GM12878 (cell line): ENCODE results near the gene MEP1A. TPM values are rescaled to one million over a fixed set of nuclear protein-coding genes. Genes with fewer than 3 reads are reported as not detected.

Experiments used
- ATAC-seq: fragments of 200-7000 bp; cut with Tn5 transposase; 3 replicates; pipeline ENCODE4 v1.9.1; 2020; ENCODE audit warnings: mild to moderate bottlenecking, moderate library complexity
- BruUV-seq: library from RNA; stranded (reverse); fragments of 400-500 nt; replicated peaks from 2 replicates; lab custom pipeline; 2021; lab: Mats Ljungman, UMichigan
- CTCF ChIA-PET: fragments of 300-600 bp; sonication (Branson Sonifier 250); formaldehyde crosslinking; extraction: SDS; loops from one replicate; lab custom pipeline; 2021; ENCODE audit warnings: inconsistent platforms; lab: Yijun Ruan, JAX
- POLR2A ChIA-PET: fragments of 350-600 bp; formaldehyde crosslinking; extraction: SDS; loops from one replicate; lab custom pipeline; 2021; ENCODE audit warnings: inconsistent platforms; lab: Charles Lee
- RAD21 ChIA-PET: fragments of 300-600 bp; sonication (Branson Sonifier 250); formaldehyde crosslinking; loops from one replicate; lab custom pipeline; 2023; ENCODE audit warnings: antibody characterized with exemption; ENCODE audit not compliant: unreplicated experiment; lab: Charles Lee
- SMC1A ChIA-PET: fragments of 300-600 bp; sonication (Branson Sonifier 250); formaldehyde crosslinking; loops from one replicate; lab custom pipeline; 2023; ENCODE audit not compliant: unreplicated experiment, uncharacterized antibody; lab: Charles Lee
- DNase-seq: peaks from one replicate; pipeline ENCODE4 v3.0.0-alpha.2; 2011; ENCODE audit warnings: low read depth, low spot score
- FAIRE-seq: peaks from 3 replicates; lab custom pipeline; 2011; peaks lifted over from hg19 to GRCh38; lab: Jason Lieb, UNC
- H2AFZ ChIP-seq: 2 replicates; pipeline ENCODE4 v1.6.0; 2011; ENCODE audit warnings: low read depth, low read length, control low read depth; ENCODE audit not compliant: control insufficient read depth
- H3K27ac ChIP-seq: 2 replicates; pipeline ENCODE4 v1.5.1; 2011; ENCODE audit warnings: control low read depth; ENCODE audit not compliant: control insufficient read depth, insufficient read depth
- H3K27me3 ChIP-seq, 2 experiments: replicated peaks in 1 of 2; 2 replicates each; pipeline versions ENCODE4 v1.6.0 to v1.6.1; 2011; ENCODE audit warnings: low read length in 1 of 2; ENCODE audit not compliant: control insufficient read depth in 2 of 2, insufficient read depth in 2 of 2
- H3K36me3 ChIP-seq, 2 experiments: 2 replicates each; pipeline ENCODE4 v1.5.1; 2011; ENCODE audit warnings: low read length in 1 of 2; ENCODE audit not compliant: control insufficient read depth in 2 of 2, insufficient read depth in 2 of 2
- H3K4me1 ChIP-seq: 2 replicates; pipeline ENCODE4 v1.6.1; 2011; ENCODE audit warnings: mild to moderate bottlenecking, low read length, moderate library complexity, mixed read lengths; ENCODE audit not compliant: control insufficient read depth, insufficient read depth
- H3K4me2 ChIP-seq: 2 replicates; pipeline ENCODE4 v1.6.0; 2011; ENCODE audit warnings: control low read depth; ENCODE audit not compliant: control insufficient read depth, insufficient read depth
- H3K4me3 ChIP-seq: fragments of 200-600 bp; sonication (generic); 2 replicates; pipeline ENCODE4 v1.5.1; 2016
- H3K79me2 ChIP-seq: 2 replicates; pipeline ENCODE4 v1.6.0; 2011; ENCODE audit warnings: low read length; ENCODE audit not compliant: control insufficient read depth, insufficient read depth
- H3K9ac ChIP-seq: 2 replicates; pipeline ENCODE4 v1.8.0; 2011; ENCODE audit warnings: low read length, control low read depth, mixed read lengths; ENCODE audit not compliant: control insufficient read depth, insufficient read depth
- H3K9me3 ChIP-seq: replicated peaks from 3 replicates; pipeline ENCODE4 v1.5.1; 2011; ENCODE audit warnings: mild to moderate bottlenecking, low read length; ENCODE audit not compliant: control insufficient read depth, insufficient read depth
- H4K20me1 ChIP-seq: 2 replicates; pipeline ENCODE4 v1.6.0; 2011; ENCODE audit not compliant: control insufficient read depth, insufficient read depth
- ATF7 ChIP-seq: fragments of 450-650 bp; IDR thresholded peaks from 2 replicates; pipeline ENCODE4 v1.6.1; 2016; ENCODE audit warnings: low read depth, mild to moderate bottlenecking
- CBFB ChIP-seq: IDR thresholded peaks from 2 replicates; pipeline ENCODE4 v1.6.1; 2016; ENCODE audit warnings: antibody characterized with exemption, low read depth
- CUX1 ChIP-seq: IDR thresholded peaks from 2 replicates; pipeline ENCODE4 v1.6.1; 2012; ENCODE audit warnings: improper control_type of control experiment, low read depth, low read length; ENCODE audit not compliant: insufficient replicate concordance
- ETV6 ChIP-seq, 2 experiments: fragments of 450-650 bp in 1 of 2; IDR thresholded peaks in 1 of 2; conservative IDR thresholded peaks in 1 of 2; 2 replicates each; pipeline ENCODE4 v1.6.1; 2014; ENCODE audit warnings: antibody characterized with exemption in 1 of 2, borderline replicate concordance in 1 of 2, low read depth in 1 of 2, mild to moderate bottlenecking in 1 of 2, moderate library complexity in 1 of 2
- IKZF1 ChIP-seq: fragments of 450-650 bp; conservative IDR thresholded peaks from 2 replicates; pipeline ENCODE4 v1.6.1; 2017; ENCODE audit warnings: antibody characterized with exemption, mild to moderate bottlenecking
- NKRF ChIP-seq: fragments of 450-650 bp; conservative IDR thresholded peaks from 2 replicates; pipeline ENCODE4 v1.6.1; 2017; ENCODE audit warnings: mild to moderate bottlenecking, moderate library complexity
- NR2C1 ChIP-seq: fragments of 450-650 bp; IDR thresholded peaks from 2 replicates; pipeline ENCODE4 v1.6.1; 2017; ENCODE audit warnings: antibody characterized with exemption, mild to moderate bottlenecking, moderate library complexity
- RAD21 ChIP-seq: IDR thresholded peaks from 2 replicates; pipeline ENCODE4 v1.6.1; 2011; ENCODE audit warnings: mild to moderate bottlenecking, low read depth, low read length, moderate library complexity; ENCODE audit not compliant: insufficient read depth
- RB1 ChIP-seq: fragments of 450-650 bp; formaldehyde crosslinking; IDR thresholded peaks from 2 replicates; pipeline ENCODE4 v1.6.1; 2017; ENCODE audit warnings: mild to moderate bottlenecking, borderline replicate concordance
- RUNX3 ChIP-seq: IDR thresholded peaks from 2 replicates; pipeline ENCODE4 v1.6.1; 2012; ENCODE audit warnings: low read length, inconsistent platforms
- SMAD5 ChIP-seq: IDR thresholded peaks from 2 replicates; pipeline ENCODE4 v1.6.1; 2016; ENCODE audit warnings: antibody characterized with exemption, low read depth
- STAT1 ChIP-seq: fragments of 450-650 bp; conservative IDR thresholded peaks from 2 replicates; pipeline ENCODE4 v1.6.1; 2014; ENCODE audit warnings: antibody characterized with exemption, mild to moderate bottlenecking
- WGBS: methylation state at CpG from one replicate; pipeline ENCODE4 v1.1.6; 2016; ENCODE audit warnings: low lambda C conversion rate; ENCODE audit not compliant: insufficient replicate concordance, insufficient coverage; ENCODE audit errors: missing lambda C conversion rate; 5-methylcytosine and 5-hydroxymethylcytosine counted together
- in situ Hi-C: fragments of 300-500 bp; cut with MboI; formaldehyde crosslinking; loops from 9 replicates; pipeline ENCODE4 v1.14.3; 2018; ENCODE audit warnings: mixed read lengths
- intact Hi-C: fragments of 100-400 bp; cut with micrococcal nuclease; formaldehyde crosslinking; loops from one replicate; pipeline ENCODE4 v1.14.2; 2022; ENCODE audit not compliant: unreplicated experiment
- polyA plus RNA-seq, 11 experiments: library from polyadenylated mRNA; depleted of rRNA in 4 of 11; unstranded in 6 of 11; stranded (reverse) in 5 of 11; fragments of >200 nt; fragmentation: Nextera tagmentation in 4 of 11; fragmentation: Illumina TruSeq in 1 of 11; extraction: Ambion mirVana in 4 of 11; extraction: Trizol in 1 of 11; gene quantifications; 1 replicate in 1 of 11; 2 replicates in 10 of 11; pipeline versions ENCODE4 v1.2.1 to v1.2.3, GENCODE V29; 2011 to 2016; ENCODE audit warnings: inconsistent platforms in 2 of 11, missing spikeins in 2 of 11, low read depth in 1 of 11
- total RNA-seq, 4 experiments: library from RNA; depleted of rRNA in 3 of 4; stranded (reverse); fragments of >200 nt in 3 of 4; fragmentation: Illumina TruSeq in 1 of 4; extraction: Trizol in 1 of 4; gene quantifications; 2 replicates each; pipeline versions ENCODE4 v1.2.1 to v1.2.3, GENCODE V29; 2013 to 2021
- TF ChIP-seq, protein P1 (sequence below): IDR thresholded peaks from 2 replicates; pipeline ENCODE4 v1.6.1; 2011; ENCODE audit warnings: low read depth, mild to moderate bottlenecking, low read length, moderate library complexity, borderline replicate concordance; ENCODE audit errors: extremely low read depth
- TF ChIP-seq, protein P2 (sequence below): fragments of 450-650 bp; IDR thresholded peaks from 2 replicates; pipeline ENCODE4 v1.6.1; 2014; ENCODE audit warnings: mild to moderate bottlenecking

The MEP1A gene
- total and polyA plus RNA-seq, 10 of the 15 experiments (the other 5 are each of a cell fraction or from before 2014, with no cell fraction given), result not detected

DNA sequence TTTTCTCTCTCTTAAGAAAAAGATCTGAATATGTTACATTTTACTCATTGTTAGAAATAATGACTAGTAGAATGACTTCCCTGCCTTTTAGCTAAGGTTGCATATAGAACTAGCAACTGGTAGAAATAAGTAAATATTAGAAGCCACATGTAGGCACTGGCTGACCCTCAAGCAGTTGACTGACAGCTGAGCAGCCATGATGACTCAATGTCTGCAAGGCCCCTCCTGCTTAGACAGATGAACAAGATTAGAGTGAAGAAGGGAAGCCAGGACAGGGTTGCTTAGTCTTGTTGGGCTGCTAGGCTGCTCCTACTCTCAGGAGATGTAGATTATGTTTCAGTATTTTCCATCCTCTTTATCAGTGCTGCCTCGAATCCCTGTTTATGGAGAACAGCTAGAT is 6.5 kb downstream of the MEP1A start:
- Histone ChIP-seq H3K9me3 (no peaks in the 10 kb centered on the region), H3K9ac (no peak overlapping the region), H3K79me2 (no peaks in the 10 kb centered on the region), H2AFZ (no peak overlapping the region), H3K36me3 (no peaks in the 10 kb centered on the region), H3K4me2 (no peak overlapping the region), H3K4me1 (no peaks in the 10 kb centered on the region), H3K27me3 (no peaks in the 10 kb centered on the region), H4K20me1 (no peaks in the 10 kb centered on the region), H3K4me3 (no peak overlapping the region), H3K27ac (no peak overlapping the region)
- DNase-seq, result no peak
- intact Hi-C loops, result no loop called here
- no TSS peak for BruUV-seq
- TF ChIP-seq, protein P1, sequence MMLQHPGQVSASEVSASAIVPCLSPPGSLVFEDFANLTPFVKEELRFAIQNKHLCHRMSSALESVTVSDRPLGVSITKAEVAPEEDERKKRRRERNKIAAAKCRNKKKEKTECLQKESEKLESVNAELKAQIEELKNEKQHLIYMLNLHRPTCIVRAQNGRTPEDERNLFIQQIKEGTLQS, result no peak
- TF ChIP-seq RB1, result no peak
- TF ChIP-seq, protein P2, sequence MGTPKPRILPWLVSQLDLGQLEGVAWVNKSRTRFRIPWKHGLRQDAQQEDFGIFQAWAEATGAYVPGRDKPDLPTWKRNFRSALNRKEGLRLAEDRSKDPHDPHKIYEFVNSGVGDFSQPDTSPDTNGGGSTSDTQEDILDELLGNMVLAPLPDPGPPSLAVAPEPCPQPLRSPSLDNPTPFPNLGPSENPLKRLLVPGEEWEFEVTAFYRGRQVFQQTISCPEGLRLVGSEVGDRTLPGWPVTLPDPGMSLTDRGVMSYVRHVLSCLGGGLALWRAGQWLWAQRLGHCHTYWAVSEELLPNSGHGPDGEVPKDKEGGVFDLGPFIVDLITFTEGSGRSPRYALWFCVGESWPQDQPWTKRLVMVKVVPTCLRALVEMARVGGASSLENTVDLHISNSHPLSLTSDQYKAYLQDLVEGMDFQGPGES, result no peak
- no peak for TF ChIP-seq ETV6 (conservative IDR thresholded peaks at IDR 0.05 in 1 of 2, IDR thresholded peaks at IDR 0.05 in 1 of 2; ENCODE audit: borderline replicate concordance in 1 of 2, low read depth in 1 of 2)
- TF ChIP-seq RUNX3, result no peak
- no peak for TF ChIP-seq STAT1
- no peak for TF ChIP-seq RAD21
- TF ChIP-seq NKRF, result no peak
- no peak for TF ChIP-seq CBFB
- no peak for TF ChIP-seq CUX1
- TF ChIP-seq SMAD5, result no peak
- TF ChIP-seq IKZF1, result no peak
- no peak for TF ChIP-seq NR2C1
- TF ChIP-seq ATF7, result no peak
- FAIRE-seq, result no peak
- RAD21 ChIA-PET, result no interaction called here
- no peak for ATAC-seq
- CTCF ChIA-PET, result interaction anchor here (0.8 kb wide), 1 partner anchor 12 kb away, joined by 3 read pairs; no protein-coding TSS in a partner anchor
- in situ Hi-C loops, result no loop called here
- POLR2A ChIA-PET, result no interaction called here
- 0% methylated on average over 1 of the region's 1 CpG for WGBS
- SMC1A ChIA-PET, result no interaction called here
